ENCODE data around the gene WDFY3.

DNA sequence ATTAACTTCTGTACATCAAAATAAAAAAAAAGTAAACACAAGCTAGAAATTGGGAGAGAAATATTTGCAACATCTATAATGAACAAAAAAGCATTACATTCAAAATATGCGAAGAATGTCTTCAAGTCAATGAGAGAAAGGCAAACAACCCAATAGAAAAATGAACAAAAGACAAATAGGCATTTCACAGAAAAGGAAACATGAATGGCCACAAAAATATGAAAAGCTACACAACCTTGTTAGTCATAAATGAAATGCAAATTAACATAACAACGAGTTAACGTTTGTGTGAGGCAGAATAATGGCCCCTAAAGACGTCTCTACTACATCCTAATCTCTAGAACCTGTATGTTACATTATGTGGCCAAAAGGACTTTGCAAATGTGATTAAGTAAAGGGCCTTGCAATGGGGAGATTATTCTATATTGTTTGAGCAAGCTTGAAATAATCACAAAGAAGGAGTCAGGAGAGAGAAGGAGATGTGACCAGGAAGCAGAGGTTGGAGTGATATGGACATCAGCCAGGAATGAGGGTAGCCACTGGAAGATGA, 86.8 kb downstream of the WDFY3 start:
- TF ChIP-seq, protein P1, sequence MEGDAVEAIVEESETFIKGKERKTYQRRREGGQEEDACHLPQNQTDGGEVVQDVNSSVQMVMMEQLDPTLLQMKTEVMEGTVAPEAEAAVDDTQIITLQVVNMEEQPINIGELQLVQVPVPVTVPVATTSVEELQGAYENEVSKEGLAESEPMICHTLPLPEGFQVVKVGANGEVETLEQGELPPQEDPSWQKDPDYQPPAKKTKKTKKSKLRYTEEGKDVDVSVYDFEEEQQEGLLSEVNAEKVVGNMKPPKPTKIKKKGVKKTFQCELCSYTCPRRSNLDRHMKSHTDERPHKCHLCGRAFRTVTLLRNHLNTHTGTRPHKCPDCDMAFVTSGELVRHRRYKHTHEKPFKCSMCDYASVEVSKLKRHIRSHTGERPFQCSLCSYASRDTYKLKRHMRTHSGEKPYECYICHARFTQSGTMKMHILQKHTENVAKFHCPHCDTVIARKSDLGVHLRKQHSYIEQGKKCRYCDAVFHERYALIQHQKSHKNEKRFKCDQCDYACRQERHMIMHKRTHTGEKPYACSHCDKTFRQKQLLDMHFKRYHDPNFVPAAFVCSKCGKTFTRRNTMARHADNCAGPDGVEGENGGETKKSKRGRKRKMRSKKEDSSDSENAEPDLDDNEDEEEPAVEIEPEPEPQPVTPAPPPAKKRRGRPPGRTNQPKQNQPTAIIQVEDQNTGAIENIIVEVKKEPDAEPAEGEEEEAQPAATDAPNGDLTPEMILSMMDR (IDR thresholded peaks at IDR 0.05; ENCODE audit: low read depth, low read length): no peak
- no peak for TF ChIP-seq EZH2phosphoT487 (IDR thresholded peaks at IDR 0.05; ENCODE audit: low read depth)

Data from OCI-LY3 (cell line).